ENCODE data around the gene PDGFD. TPM values are rescaled to one million over a fixed set of nuclear protein-coding genes. Genes with fewer than 3 reads are reported as not detected.

PDGFD gene
- total RNA-seq, 1 experiment from 2014 or later: 2.6 TPM

DNA sequence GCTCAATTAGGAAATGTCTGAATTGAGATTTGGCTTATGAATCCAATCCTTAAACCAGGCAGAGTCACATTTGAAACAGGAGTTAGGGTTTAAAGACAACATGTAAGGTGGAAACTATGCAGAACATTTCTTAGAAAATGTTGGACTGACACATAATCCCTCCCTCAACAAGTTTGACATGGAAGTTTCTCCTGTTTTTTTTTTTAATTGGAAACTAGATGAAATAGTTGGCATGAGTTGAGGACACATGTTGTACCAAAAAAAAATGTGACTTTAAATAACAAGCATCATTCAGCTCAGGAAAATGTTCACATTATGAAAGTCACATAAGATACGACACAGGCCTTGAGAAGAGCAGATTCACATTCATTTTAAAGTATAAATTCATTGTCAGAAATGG, 282.4 kb downstream of the PDGFD start:
- no peak overlapping the region for H3K27ac Mint-ChIP-seq
- TF ChIP-seq, protein P1, sequence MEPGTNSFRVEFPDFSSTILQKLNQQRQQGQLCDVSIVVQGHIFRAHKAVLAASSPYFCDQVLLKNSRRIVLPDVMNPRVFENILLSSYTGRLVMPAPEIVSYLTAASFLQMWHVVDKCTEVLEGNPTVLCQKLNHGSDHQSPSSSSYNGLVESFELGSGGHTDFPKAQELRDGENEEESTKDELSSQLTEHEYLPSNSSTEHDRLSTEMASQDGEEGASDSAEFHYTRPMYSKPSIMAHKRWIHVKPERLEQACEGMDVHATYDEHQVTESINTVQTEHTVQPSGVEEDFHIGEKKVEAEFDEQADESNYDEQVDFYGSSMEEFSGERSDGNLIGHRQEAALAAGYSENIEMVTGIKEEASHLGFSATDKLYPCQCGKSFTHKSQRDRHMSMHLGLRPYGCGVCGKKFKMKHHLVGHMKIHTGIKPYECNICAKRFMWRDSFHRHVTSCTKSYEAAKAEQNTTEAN (CRISPR knock-in tag; IDR thresholded peaks at IDR 0.05): no peak
- TF ChIP-seq, protein P2, sequence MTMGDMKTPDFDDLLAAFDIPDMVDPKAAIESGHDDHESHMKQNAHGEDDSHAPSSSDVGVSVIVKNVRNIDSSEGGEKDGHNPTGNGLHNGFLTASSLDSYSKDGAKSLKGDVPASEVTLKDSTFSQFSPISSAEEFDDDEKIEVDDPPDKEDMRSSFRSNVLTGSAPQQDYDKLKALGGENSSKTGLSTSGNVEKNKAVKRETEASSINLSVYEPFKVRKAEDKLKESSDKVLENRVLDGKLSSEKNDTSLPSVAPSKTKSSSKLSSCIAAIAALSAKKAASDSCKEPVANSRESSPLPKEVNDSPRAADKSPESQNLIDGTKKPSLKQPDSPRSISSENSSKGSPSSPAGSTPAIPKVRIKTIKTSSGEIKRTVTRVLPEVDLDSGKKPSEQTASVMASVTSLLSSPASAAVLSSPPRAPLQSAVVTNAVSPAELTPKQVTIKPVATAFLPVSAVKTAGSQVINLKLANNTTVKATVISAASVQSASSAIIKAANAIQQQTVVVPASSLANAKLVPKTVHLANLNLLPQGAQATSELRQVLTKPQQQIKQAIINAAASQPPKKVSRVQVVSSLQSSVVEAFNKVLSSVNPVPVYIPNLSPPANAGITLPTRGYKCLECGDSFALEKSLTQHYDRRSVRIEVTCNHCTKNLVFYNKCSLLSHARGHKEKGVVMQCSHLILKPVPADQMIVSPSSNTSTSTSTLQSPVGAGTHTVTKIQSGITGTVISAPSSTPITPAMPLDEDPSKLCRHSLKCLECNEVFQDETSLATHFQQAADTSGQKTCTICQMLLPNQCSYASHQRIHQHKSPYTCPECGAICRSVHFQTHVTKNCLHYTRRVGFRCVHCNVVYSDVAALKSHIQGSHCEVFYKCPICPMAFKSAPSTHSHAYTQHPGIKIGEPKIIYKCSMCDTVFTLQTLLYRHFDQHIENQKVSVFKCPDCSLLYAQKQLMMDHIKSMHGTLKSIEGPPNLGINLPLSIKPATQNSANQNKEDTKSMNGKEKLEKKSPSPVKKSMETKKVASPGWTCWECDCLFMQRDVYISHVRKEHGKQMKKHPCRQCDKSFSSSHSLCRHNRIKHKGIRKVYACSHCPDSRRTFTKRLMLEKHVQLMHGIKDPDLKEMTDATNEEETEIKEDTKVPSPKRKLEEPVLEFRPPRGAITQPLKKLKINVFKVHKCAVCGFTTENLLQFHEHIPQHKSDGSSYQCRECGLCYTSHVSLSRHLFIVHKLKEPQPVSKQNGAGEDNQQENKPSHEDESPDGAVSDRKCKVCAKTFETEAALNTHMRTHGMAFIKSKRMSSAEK (CRISPR knock-in tag; IDR thresholded peaks at IDR 0.05; ENCODE audit: borderline replicate concordance): no peak
- TF ChIP-seq ZNF138 (CRISPR knock-in tag; conservative IDR thresholded peaks at IDR 0.05) (no peak), ZNF416 (CRISPR knock-in tag; IDR thresholded peaks at IDR 0.05) (no peak)
- TF ChIP-seq, protein P3, sequence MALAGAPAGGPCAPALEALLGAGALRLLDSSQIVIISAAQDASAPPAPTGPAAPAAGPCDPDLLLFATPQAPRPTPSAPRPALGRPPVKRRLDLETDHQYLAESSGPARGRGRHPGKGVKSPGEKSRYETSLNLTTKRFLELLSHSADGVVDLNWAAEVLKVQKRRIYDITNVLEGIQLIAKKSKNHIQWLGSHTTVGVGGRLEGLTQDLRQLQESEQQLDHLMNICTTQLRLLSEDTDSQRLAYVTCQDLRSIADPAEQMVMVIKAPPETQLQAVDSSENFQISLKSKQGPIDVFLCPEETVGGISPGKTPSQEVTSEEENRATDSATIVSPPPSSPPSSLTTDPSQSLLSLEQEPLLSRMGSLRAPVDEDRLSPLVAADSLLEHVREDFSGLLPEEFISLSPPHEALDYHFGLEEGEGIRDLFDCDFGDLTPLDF (CRISPR knock-in tag; IDR thresholded peaks at IDR 0.05): no peak
- no peaks in the 10 kb centered on the region for H3K4me1 Mint-ChIP-seq
- no peaks in the 10 kb centered on the region for H3K27me3 Mint-ChIP-seq (ENCODE audit: low read depth)
- H3K4me3 Mint-ChIP-seq: no peak overlapping the region
- ChIA-PET CTCF (interaction anchor here (1.3 kb wide), 1 partner anchor 199 kb away, joined by 3 read pairs; no protein-coding TSS in a partner anchor), POLR2A (no interaction called here)
- ATAC-seq (no peak), DNase-seq (ENCODE audit: low spot score) (no peak)
- peaks cover 14% of the 10 kb centered on the region for H3K9me3 Mint-ChIP-seq
- 0 out of 2 replicates have a peak, but pooled peaks cover 3% of the 10 kb centered on the region for H3K36me3 Mint-ChIP-seq

DNA sequence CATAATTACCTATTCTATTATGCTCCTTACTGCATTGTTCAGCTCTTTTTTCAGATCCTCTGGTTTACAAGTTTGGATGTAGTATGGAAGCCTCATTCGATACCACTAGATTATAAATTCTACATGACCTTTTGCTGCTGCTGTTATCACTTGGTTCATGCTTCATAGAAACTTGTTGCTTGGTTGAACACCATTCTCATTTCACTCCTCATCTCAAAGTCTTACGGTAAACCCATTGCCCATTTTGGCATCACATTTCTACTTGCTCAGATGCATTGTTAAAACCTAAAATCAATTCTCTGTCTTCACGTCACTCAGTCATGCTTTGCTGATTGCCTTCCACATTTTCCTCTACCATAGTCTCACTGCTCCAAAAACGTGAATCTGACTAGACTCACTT, 283.0 kb downstream of the PDGFD start:
- peaks cover 14% of the 10 kb centered on the region for H3K9me3 Mint-ChIP-seq
- DNase-seq (ENCODE audit: low spot score) (no peak), ATAC-seq (no peak)
- H3K4me3 Mint-ChIP-seq: no peak overlapping the region
- H3K27me3 Mint-ChIP-seq (ENCODE audit: low read depth): no peaks in the 10 kb centered on the region
- H3K27ac Mint-ChIP-seq: no peak overlapping the region
- TF ChIP-seq ELF4 (CRISPR knock-in tag; IDR thresholded peaks at IDR 0.05; ENCODE audit: low read depth) (no peak), SP1 (CRISPR knock-in tag; conservative IDR thresholded peaks at IDR 0.05) (no peak), KAT7 (CRISPR knock-in tag; IDR thresholded peaks at IDR 0.05; ENCODE audit: borderline replicate concordance) (no peak)
- POLR2A ChIA-PET: no interaction called here
- 0 out of 2 replicates have a peak, but pooled peaks cover 3% of the 10 kb centered on the region for H3K36me3 Mint-ChIP-seq
- CTCF ChIA-PET: no interaction called here
- no peaks in the 10 kb centered on the region for H3K4me1 Mint-ChIP-seq

DNA sequence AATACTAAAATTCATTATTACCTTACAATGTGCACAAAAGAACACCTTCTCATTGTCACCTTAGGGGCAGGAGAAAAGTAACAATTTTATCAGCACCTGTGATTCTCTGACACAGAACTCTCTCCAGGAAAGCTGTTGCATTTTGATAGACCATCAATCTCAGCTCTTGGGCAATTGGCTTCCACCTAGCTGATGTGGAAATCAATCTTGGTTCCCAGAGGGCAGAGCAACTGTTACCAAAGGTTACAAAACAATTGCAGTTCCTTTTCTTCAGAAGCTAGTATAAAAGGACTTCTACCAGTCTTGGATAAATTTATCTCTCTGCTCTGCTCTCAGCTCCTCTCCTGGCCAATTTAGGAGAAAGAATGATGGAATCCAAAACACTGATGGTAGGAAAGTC, 285.3 kb downstream of the PDGFD start:
- no peaks in the 10 kb centered on the region for H3K4me1 Mint-ChIP-seq
- H3K4me3 Mint-ChIP-seq: no peak overlapping the region
- ChIA-PET CTCF (interaction anchor here (1.1 kb wide), 1 partner anchor 16 kb away, joined by 4 read pairs; no protein-coding TSS in a partner anchor), POLR2A (no interaction called here)
- no peak for ATAC-seq
- H3K27ac Mint-ChIP-seq: no peak overlapping the region
- H3K9me3 Mint-ChIP-seq: peaks cover 14% of the 10 kb centered on the region
- no peaks in the 10 kb centered on the region for H3K27me3 Mint-ChIP-seq (ENCODE audit: low read depth)
- no peak for DNase-seq (ENCODE audit: low spot score)
- H3K36me3 Mint-ChIP-seq: 0 out of 2 replicates have a peak, but pooled peaks cover 3% of the 10 kb centered on the region
- TF ChIP-seq, protein P4, sequence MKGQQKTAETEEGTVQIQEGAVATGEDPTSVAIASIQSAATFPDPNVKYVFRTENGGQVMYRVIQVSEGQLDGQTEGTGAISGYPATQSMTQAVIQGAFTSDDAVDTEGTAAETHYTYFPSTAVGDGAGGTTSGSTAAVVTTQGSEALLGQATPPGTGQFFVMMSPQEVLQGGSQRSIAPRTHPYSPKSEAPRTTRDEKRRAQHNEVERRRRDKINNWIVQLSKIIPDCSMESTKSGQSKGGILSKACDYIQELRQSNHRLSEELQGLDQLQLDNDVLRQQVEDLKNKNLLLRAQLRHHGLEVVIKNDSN (CRISPR knock-in tag; IDR thresholded peaks at IDR 0.05): no peak
- TF ChIP-seq FOXJ3 (CRISPR knock-in tag; IDR thresholded peaks at IDR 0.05; ENCODE audit: borderline replicate concordance): no peak
- no peak for TF ChIP-seq TEAD1 (CRISPR knock-in tag; IDR thresholded peaks at IDR 0.05)
- TF ChIP-seq, protein P5, sequence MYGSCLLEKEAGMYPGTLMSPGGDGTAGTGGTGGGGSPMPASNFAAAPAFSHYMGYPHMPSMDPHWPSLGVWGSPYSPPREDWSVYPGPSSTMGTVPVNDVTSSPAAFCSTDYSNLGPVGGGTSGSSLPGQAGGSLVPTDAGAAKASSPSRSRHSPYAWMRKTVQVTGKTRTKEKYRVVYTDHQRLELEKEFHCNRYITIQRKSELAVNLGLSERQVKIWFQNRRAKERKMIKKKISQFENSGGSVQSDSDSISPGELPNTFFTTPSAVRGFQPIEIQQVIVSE (CRISPR knock-in tag; IDR thresholded peaks at IDR 0.05; ENCODE audit: borderline replicate concordance): no peak
- no peak for TF ChIP-seq ZNF219 (CRISPR knock-in tag; IDR thresholded peaks at IDR 0.05; ENCODE audit: borderline replicate concordance)
- TF ChIP-seq, protein P6, sequence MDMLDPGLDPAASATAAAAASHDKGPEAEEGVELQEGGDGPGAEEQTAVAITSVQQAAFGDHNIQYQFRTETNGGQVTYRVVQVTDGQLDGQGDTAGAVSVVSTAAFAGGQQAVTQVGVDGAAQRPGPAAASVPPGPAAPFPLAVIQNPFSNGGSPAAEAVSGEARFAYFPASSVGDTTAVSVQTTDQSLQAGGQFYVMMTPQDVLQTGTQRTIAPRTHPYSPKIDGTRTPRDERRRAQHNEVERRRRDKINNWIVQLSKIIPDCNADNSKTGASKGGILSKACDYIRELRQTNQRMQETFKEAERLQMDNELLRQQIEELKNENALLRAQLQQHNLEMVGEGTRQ (CRISPR knock-in tag; IDR thresholded peaks at IDR 0.05): no peak
- no peak for TF ChIP-seq NFYB (CRISPR knock-in tag; conservative IDR thresholded peaks at IDR 0.05; ENCODE audit: low read depth)
- TF ChIP-seq ZNF396 (CRISPR knock-in tag; IDR thresholded peaks at IDR 0.05; ENCODE audit: borderline replicate concordance): no peak
- TF ChIP-seq ZNF263 (CRISPR knock-in tag; IDR thresholded peaks at IDR 0.05; ENCODE audit: low read depth): no peak
- TF ChIP-seq, protein P7, sequence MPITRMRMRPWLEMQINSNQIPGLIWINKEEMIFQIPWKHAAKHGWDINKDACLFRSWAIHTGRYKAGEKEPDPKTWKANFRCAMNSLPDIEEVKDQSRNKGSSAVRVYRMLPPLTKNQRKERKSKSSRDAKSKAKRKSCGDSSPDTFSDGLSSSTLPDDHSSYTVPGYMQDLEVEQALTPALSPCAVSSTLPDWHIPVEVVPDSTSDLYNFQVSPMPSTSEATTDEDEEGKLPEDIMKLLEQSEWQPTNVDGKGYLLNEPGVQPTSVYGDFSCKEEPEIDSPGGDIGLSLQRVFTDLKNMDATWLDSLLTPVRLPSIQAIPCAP (CRISPR knock-in tag; IDR thresholded peaks at IDR 0.05): no peak

Measured in WTC11 (cell line).